ENCODE measurements around the gene LRMDA. TPM values are rescaled to one million over a fixed set of nuclear protein-coding genes. Genes with fewer than 3 reads are reported as not detected.
"Not testable (repeated sequence)": the region's sequence is repeated elsewhere in the genome, so short reads cannot be mapped to it uniquely, and the experiment has no call there.

The LRMDA gene
- total and polyA plus RNA-seq, 7 donors = 2.8 to 22.2 (median 9.0) TPM

- DNase-seq = no peak
- no peak for TF ChIP-seq EP300 (IDR thresholded peaks at IDR 0.05)
- no peak for TF ChIP-seq CTCF (IDR thresholded peaks at IDR 0.05)
- TF ChIP-seq POLR2AphosphoS5 (IDR thresholded peaks at IDR 0.05) = no peak
- TF ChIP-seq POLR2A (IDR thresholded peaks at IDR 0.05) = no peak
- intact Hi-C loops (cut with DNase I) = no loop called here
- WGBS, 2 donors = 72 to 74% methylated on average over 4 of the region's 4 CpGs
- H3K27ac ChIP-seq = no peak overlapping the region
- H3K27me3 ChIP-seq = no peaks in the 10 kb centered on the region
- H3K4me1 ChIP-seq = peaks cover 0 to 8% (median 6%) of the 10 kb centered on the region in 4 donors
- H3K9me3 ChIP-seq = no peaks in the 10 kb centered on the region
- H3K4me3 ChIP-seq = no peak overlapping the region
- H3K36me3 ChIP-seq = no peaks in the 10 kb centered on the region
Measured at GRCh38 chr10:75764974-75765788, 333.8 kb downstream of the LRMDA start.

- H3K9me3 ChIP-seq = no peaks in the 10 kb centered on the region
- intact Hi-C loops (cut with DNase I) = no loop called here
- no peak overlapping the region for H3K27ac ChIP-seq
- H3K4me1 ChIP-seq = peaks cover 0 to 8% (median 6%) of the 10 kb centered on the region in 4 donors
- WGBS, 2 donors = 88 to 91% methylated on average over 5 of the region's 5 CpGs
- H3K36me3 ChIP-seq = no peaks in the 10 kb centered on the region
- no peak for DNase-seq
- no peak overlapping the region for H3K4me3 ChIP-seq
- no peak for TF ChIP-seq POLR2A (IDR thresholded peaks at IDR 0.05)
- TF ChIP-seq CTCF (IDR thresholded peaks at IDR 0.05) = no peak
- no peak for TF ChIP-seq POLR2AphosphoS5 (IDR thresholded peaks at IDR 0.05)
- no peak for TF ChIP-seq EP300 (IDR thresholded peaks at IDR 0.05)
- no peaks in the 10 kb centered on the region for H3K27me3 ChIP-seq
Measured at GRCh38 chr10:75765789-75766096, 334.3 kb downstream of the LRMDA start.

GRCh38 chr10:75766106-75766505 is 334.7 kb downstream of the LRMDA start:
- no peak for DNase-seq

GRCh38 chr10:75766752-75767151 is 335.3 kb downstream of the LRMDA start:
- H3K27me3 ChIP-seq; intact Hi-C loops (cut with DNase I); DNase-seq; H3K27ac ChIP-seq; H3K36me3 ChIP-seq; H3K4me3 ChIP-seq; H3K4me1 ChIP-seq; H3K9me3 ChIP-seq: not testable (repeated sequence)
- WGBS, 2 donors = 90 to 92% methylated on average over 4 of the region's 4 CpGs

More at GRCh38 chr10:75766106-75766505, 334.7 kb downstream of the LRMDA start:
- Histone ChIP-seq H3K4me3 (no peak overlapping the region), H3K36me3 (no peaks in the 10 kb centered on the region), H3K9me3 (no peaks in the 10 kb centered on the region), H3K27me3 (no peaks in the 10 kb centered on the region), H3K27ac (no peak overlapping the region), H3K4me1 (peaks cover 0 to 8% (median 6%) of the 10 kb centered on the region in 4 donors)
- no peak for TF ChIP-seq POLR2AphosphoS5 (IDR thresholded peaks at IDR 0.05)
- no peak for TF ChIP-seq CTCF (IDR thresholded peaks at IDR 0.05)
- TF ChIP-seq POLR2A (IDR thresholded peaks at IDR 0.05) = no peak
- no peak for TF ChIP-seq EP300 (IDR thresholded peaks at IDR 0.05)
- intact Hi-C loops (cut with DNase I) = no loop called here

DNA sequence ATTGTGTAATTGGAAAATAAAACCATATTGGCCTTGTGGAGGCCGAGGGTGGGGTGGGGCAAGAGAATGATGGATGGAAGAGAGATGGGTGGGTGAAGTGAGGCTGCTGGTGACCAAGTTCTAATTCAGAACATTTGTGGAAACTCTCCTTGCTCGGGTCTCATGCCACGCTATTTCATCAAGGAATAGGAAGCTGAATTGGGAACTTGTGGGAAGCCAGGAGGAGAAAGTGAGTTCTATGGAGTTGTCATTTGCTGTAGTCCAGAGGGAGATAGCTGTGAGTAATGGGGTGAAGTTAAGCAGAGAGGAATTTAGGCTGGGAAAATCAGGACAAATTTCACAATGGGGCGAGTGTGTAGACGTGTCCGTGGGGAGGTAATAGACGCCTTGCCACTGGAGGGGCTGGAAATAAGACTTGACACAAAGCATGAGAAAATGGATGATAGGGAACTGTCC is 339.2 kb downstream of the LRMDA start:
- no peaks in the 10 kb centered on the region for H3K27me3 ChIP-seq
- H3K36me3 ChIP-seq = no peaks in the 10 kb centered on the region
- H3K27ac ChIP-seq = peak overlapping the region in 2 of 4 donors; percentile 8 to 47
- DNase-seq = peak; percentile 69
- intact Hi-C loops (cut with DNase I) = loop anchor here (5.0 kb wide), 1 partner anchor 368 kb away; the partner anchor contains the start of gene ZNF503
- peaks cover 0 to 16% (median 10%) of the 10 kb centered on the region in 4 donors for H3K4me1 ChIP-seq
- no peak overlapping the region for H3K4me3 ChIP-seq
- TF ChIP-seq CTCF (IDR thresholded peaks at IDR 0.05) = no peak
- TF ChIP-seq POLR2A (IDR thresholded peaks at IDR 0.05) = no peak
- peak in 2 of 4 donors; percentile 30 to 38 for TF ChIP-seq POLR2AphosphoS5 (IDR thresholded peaks at IDR 0.05)
- 87 to 95% methylated on average over 7 of the region's 7 CpGs for WGBS, 2 donors
- H3K9me3 ChIP-seq = no peaks in the 10 kb centered on the region

All from sigmoid colon (tissue), 7 donors.